CD4-positive, alpha-beta T cell (primary cell): ENCODE results near the gene TPPP. TPM values are rescaled to one million over a fixed set of nuclear protein-coding genes. Genes with fewer than 3 reads are reported as not detected.

ENCODE experiments used
- ATAC-seq: fragments of 200-7000 bp; cut with Tn5 transposase; one replicate; pipeline ENCODE4 v1.10.0; 2022; ENCODE audit warnings: mild to moderate bottlenecking; ENCODE audit not compliant: poor library complexity
- CTCF ChIA-PET: fragments of 350-600 bp; sonication (Branson Sonifier 250); formaldehyde crosslinking; loops from one replicate; lab custom pipeline; 2021; ENCODE audit warnings: antibody characterized with exemption, inconsistent platforms; lab: Charles Lee
- POLR2A ChIA-PET: fragments of 350-600 bp; sonication (Branson Sonifier 250); formaldehyde crosslinking; loops from one replicate; lab custom pipeline; 2021; ENCODE audit warnings: antibody characterized with exemption, inconsistent platforms; lab: Charles Lee
- DNase-seq, 14 experiments: peaks; one replicate each; pipeline ENCODE4 v3.0.0-alpha.2; 2013 to 2020; ENCODE audit warnings: mixed read lengths in 2 of 14
- H3K27ac ChIP-seq, 2 donors: one replicate each; pipeline versions ENCODE4 v1.5.1 to v1.7.0; 2013; ENCODE audit warnings: low read length in 2 of 2, low read depth in 1 of 2, mild to moderate bottlenecking in 1 of 2
- H3K27me3 ChIP-seq, 2 experiments: 1 replicate in 1 of 2; 2 replicates in 1 of 2; pipeline versions ENCODE4 v1.6.1 to v1.7.0; 2013; ENCODE audit warnings: low read length in 2 of 2, control low read depth in 1 of 2, mild to moderate bottlenecking in 1 of 2, moderate library complexity in 1 of 2; ENCODE audit not compliant: insufficient read depth in 2 of 2, control insufficient read depth in 1 of 2
- H3K36me3 ChIP-seq: one replicate; pipeline ENCODE4 v1.6.1; 2013; ENCODE audit warnings: low read length, control low read depth; ENCODE audit not compliant: insufficient read depth
- H3K4me1 ChIP-seq: one replicate; pipeline ENCODE4 v1.6.1; 2013; ENCODE audit warnings: low read length, control low read depth; ENCODE audit not compliant: insufficient read depth
- H3K4me3 ChIP-seq: one replicate; pipeline ENCODE4 v1.5.1; 2013; ENCODE audit warnings: mild to moderate bottlenecking, low read length, moderate library complexity
- H3K9me3 ChIP-seq, 2 experiments: 1 replicate in 1 of 2; 2 replicates in 1 of 2; pipeline versions ENCODE4 v1.6.1 to v1.7.0; 2013; ENCODE audit warnings: low read length in 2 of 2, mild to moderate bottlenecking in 2 of 2, control low read depth in 1 of 2, moderate library complexity in 1 of 2; ENCODE audit not compliant: control insufficient read depth in 1 of 2, insufficient read depth in 1 of 2
- H3K27ac Mint-ChIP-seq: one replicate; pipeline ENCODE4 v1.8.0; 2020; ENCODE audit warnings: mixed read lengths
- H3K27me3 Mint-ChIP-seq: one replicate; pipeline ENCODE4 v1.8.0; 2021; ENCODE audit warnings: mixed read lengths
- H3K36me3 Mint-ChIP-seq: one replicate; pipeline ENCODE4 v1.8.0; 2021; ENCODE audit warnings: low read depth, mixed read lengths
- H3K4me1 Mint-ChIP-seq: one replicate; pipeline ENCODE4 v1.8.0; 2021; ENCODE audit warnings: low read depth, mixed read lengths
- H3K4me3 Mint-ChIP-seq: one replicate; pipeline ENCODE4 v1.8.0; 2020; ENCODE audit warnings: mild to moderate bottlenecking, mixed read lengths
- H3K9me3 Mint-ChIP-seq: one replicate; pipeline ENCODE4 v1.8.0; 2020; ENCODE audit warnings: mixed read lengths
- intact Hi-C, 2 experiments: fragments of 100-400 bp; cut with DNase I in 1 of 2; cut with micrococcal nuclease in 1 of 2; formaldehyde crosslinking; loops; one replicate each; pipeline versions ENCODE4 v1.15.1 to v1.9.0; 2023 to 2025; cut with DNase I, micrococcal nuclease
- total RNA-seq, 174 experiments: library from RNA in 2 of 174; stranded (reverse) in 2 of 174; gene quantifications; one replicate each; pipeline ENCODE4 v1.2.3 and lab custom pipeline; 2021 to 2026
- TF ChIP-seq, protein P1 (sequence below): fragments of 200-600 bp; IDR thresholded peaks from one replicate; pipeline ENCODE4 v1.8.0; 2022; ENCODE audit warnings: antibody characterized with exemption, mild to moderate bottlenecking

The TPPP gene
- total RNA-seq, 2 experiments from 2014 or later: 8.2 to 8.5 TPM

DNA sequence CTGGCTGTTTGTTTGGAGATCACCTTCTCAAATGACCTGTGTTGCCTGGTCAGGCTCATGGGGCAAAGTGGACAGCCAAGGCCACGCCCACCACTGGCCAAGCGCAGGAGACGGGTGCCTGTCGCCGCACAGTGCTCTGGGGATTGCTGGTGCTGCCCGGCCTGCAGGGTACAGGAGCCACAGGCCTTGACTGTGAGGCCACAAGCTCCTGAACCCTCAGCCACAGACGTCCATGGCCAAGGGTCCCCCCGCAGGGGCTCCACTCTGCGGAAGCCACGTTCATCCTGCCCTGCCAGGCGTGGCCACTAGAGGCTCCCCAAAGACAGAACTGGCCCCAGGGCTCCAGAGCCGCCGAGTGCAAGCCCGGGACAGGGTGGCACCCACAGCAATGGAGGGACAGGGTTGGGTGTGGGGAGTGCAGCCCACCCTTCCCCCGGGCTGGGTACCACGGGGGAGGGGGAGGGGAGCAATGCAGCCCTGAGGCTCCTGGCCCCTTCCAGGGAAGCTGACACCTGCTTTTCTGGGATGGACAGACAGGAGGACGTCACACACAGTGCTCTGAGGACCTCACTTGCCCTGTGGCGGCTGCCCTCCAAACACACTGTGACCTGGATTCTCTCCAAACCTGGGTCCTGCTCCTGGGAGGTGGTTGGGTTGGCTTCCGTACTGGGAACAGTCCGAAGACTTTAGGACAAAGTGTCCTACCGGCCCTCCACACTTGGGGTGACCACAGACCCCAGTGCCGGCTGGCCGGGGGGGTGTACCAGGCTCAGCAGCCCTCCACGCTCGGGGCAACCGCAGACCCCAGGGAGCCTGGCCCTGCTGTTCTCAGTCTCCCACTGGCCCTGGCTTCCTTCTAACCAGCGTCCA, 21.5 kb downstream of the TPPP start:
- H3K4me3 ChIP-seq: peak overlapping the region; percentile 36
- peaks cover 37% of the 10 kb centered on the region for H3K4me1 ChIP-seq
- peak; percentile 69 for ATAC-seq
- H3K9me3 ChIP-seq: no peaks in the 10 kb centered on the region
- H3K27ac ChIP-seq: peak overlapping the region in 1 of 2 donors; percentile 68
- Mint-ChIP-seq H3K9me3 (no peaks in the 10 kb centered on the region), H3K4me3 (no peak overlapping the region), H3K36me3 (peaks cover 16% of the 10 kb centered on the region), H3K27me3 (peaks cover 12% of the 10 kb centered on the region), H3K27ac (peak overlapping the region; percentile 95), H3K4me1 (peaks cover 9% of the 10 kb centered on the region)
- H3K27me3 ChIP-seq: no peaks in the 10 kb centered on the region
- POLR2A ChIA-PET: no interaction called here
- peak; percentile 58 to 85 (median 67) for DNase-seq
- intact Hi-C loops: loop anchor here (2.0 to 5.0 kb wide), 2 partner anchors 231 to 471 kb away; no protein-coding TSS in a partner anchor
- CTCF ChIA-PET: no interaction called here
- no peaks in the 10 kb centered on the region for H3K36me3 ChIP-seq
- TF ChIP-seq, protein P1, sequence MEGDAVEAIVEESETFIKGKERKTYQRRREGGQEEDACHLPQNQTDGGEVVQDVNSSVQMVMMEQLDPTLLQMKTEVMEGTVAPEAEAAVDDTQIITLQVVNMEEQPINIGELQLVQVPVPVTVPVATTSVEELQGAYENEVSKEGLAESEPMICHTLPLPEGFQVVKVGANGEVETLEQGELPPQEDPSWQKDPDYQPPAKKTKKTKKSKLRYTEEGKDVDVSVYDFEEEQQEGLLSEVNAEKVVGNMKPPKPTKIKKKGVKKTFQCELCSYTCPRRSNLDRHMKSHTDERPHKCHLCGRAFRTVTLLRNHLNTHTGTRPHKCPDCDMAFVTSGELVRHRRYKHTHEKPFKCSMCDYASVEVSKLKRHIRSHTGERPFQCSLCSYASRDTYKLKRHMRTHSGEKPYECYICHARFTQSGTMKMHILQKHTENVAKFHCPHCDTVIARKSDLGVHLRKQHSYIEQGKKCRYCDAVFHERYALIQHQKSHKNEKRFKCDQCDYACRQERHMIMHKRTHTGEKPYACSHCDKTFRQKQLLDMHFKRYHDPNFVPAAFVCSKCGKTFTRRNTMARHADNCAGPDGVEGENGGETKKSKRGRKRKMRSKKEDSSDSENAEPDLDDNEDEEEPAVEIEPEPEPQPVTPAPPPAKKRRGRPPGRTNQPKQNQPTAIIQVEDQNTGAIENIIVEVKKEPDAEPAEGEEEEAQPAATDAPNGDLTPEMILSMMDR: peak; percentile 89

DNA sequence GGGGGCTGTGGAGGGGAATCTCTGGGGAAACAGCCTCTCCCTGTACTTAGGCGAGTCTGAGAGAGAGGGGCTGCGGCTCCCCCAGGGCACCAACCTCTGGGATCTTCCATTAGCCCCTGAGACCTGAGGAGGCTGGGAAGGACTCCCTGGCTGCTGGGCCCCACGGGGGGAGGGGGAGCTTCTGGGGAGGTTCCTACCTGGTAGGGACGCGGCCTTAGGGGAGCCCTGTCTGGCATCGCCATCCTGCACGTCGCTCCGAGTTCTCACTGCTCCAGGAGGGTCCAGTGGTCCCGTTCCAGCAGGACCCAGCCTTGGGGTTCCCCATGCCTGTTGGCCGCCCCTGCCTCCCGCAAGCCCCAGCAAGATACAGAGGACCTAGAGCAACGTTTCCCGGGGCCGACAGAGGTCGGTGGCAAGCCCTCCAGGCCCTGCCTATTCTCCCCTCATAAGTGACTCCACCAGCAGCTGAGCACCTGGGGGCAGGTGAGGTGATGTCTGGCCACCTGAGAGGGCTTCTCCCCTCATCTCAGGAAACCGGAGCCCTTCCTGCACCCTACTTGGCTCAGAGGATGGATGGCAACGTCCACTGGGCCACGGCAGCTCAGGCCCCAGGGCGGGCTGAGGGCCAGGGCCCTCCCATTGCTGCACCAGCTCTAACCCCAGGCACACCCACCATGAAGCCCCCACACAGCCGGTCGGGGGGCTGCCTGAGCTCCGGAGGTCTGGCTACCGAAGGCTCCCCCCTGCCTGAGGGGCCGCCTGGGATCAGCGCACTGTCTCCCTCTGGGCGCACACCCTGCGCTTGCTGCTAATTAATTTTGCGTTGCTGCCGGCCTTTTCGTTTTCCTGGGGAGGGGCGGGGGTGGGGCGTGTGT, 22.5 kb downstream of the TPPP start:
- Mint-ChIP-seq H3K36me3 (peaks cover 16% of the 10 kb centered on the region), H3K27me3 (peaks cover 6% of the 10 kb centered on the region), H3K9me3 (no peaks in the 10 kb centered on the region), H3K4me1 (peaks cover 9% of the 10 kb centered on the region), H3K27ac (no peak overlapping the region), H3K4me3 (no peak overlapping the region)
- TF ChIP-seq, protein P1: no peak
- no peaks in the 10 kb centered on the region for H3K36me3 ChIP-seq
- no peak for ATAC-seq
- ChIA-PET CTCF (interaction anchor here (0.8 to 2.1 kb wide), 2 partner anchors 234 to 243 kb away, joined by 3 to 7 read pairs; no protein-coding TSS in a partner anchor), POLR2A (no interaction called here)
- intact Hi-C loops: loop anchor here (2.0 to 5.0 kb wide), 2 partner anchors 232 to 472 kb away; no protein-coding TSS in a partner anchor
- no peaks in the 10 kb centered on the region for H3K27me3 ChIP-seq
- H3K9me3 ChIP-seq: no peaks in the 10 kb centered on the region
- no peak overlapping the region for H3K4me3 ChIP-seq
- H3K4me1 ChIP-seq: peaks cover 37% of the 10 kb centered on the region
- H3K27ac ChIP-seq: no peak overlapping the region
- peak in 1 of 14 experiments; percentile 35 for DNase-seq

DNA sequence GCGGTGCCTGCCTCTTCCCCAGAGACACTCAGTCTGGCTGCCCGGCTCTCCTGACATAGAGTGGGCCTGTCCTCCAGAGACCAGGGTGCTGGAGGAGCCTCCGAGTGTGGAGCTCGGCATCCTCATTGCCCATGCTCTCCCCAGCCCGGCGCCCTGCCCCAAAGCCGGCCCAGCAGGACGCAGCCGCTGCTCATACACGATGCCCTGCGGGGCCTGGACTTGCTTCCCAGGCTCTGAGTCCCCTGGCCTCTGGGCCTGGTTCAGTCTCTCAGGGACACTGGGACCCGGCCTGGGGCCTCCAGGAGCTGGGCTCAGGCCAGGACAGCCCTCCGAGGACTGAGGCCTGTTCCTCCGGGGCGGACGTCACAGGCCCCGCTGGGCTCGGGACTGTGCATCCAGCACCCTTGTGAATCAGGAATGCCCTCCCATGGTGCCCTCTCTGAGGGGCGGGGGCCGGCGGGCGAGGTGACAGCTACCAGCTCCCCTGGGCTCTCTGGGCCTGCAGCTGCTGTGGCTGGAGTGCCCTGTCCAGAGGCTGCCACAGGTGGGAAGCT, 23.2 kb downstream of the TPPP start:
- peaks cover 6% of the 10 kb centered on the region for H3K27me3 Mint-ChIP-seq
- DNase-seq: no peak
- Histone ChIP-seq H3K4me3 (no peak overlapping the region), H3K27ac (no peak overlapping the region), H3K27me3 (no peaks in the 10 kb centered on the region), H3K4me1 (peaks cover 37% of the 10 kb centered on the region), H3K9me3 (no peaks in the 10 kb centered on the region), H3K36me3 (no peaks in the 10 kb centered on the region)
- TF ChIP-seq, protein P1: no peak
- intact Hi-C loops: loop anchor here (2.0 to 5.0 kb wide), 2 partner anchors 233 to 472 kb away; no protein-coding TSS in a partner anchor
- POLR2A ChIA-PET: no interaction called here
- H3K9me3 Mint-ChIP-seq: no peaks in the 10 kb centered on the region
- CTCF ChIA-PET: interaction anchor here (0.8 to 2.1 kb wide), 3 partner anchors 219 to 244 kb away, joined by 3 to 7 read pairs (median 3); no protein-coding TSS in a partner anchor
- H3K36me3 Mint-ChIP-seq: peaks cover 16% of the 10 kb centered on the region
- peaks cover 9% of the 10 kb centered on the region for H3K4me1 Mint-ChIP-seq
- H3K4me3 Mint-ChIP-seq: no peak overlapping the region
- ATAC-seq: no peak
- H3K27ac Mint-ChIP-seq: no peak overlapping the region
